Measurements from ENCODE around the gene LRCH3.

DNA sequence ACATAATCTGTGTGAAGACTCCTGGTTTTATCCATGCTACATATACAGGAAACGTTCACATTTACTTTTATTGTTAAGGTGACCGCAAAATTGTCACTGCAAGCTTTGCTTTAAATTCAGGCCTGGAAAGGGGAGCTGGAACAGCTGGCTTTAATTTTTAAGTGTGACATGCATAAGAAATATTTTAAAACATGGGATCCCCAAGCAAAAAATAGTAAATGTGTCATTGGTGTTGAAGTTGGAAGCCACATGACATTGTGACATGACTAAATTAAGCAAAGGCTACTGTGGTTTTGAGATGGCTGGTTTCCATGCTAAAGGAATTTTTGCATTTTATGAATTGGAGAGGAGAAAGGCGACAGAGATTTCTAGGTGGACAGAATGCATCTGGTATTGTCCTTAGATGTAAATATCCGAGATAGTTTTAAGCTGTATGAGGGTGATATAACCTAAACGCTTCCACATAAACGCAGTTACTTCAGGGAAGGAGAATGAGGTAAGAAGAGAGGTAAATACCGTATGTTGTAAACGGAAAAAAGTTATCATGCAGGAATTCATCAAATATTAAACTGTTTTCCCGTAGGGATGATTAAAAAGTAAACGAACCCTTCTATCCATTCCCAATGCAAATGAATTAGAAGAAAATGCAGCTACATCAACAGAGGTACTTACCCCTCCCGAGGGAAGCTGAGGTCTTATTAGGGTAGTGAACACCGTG is 42.3 kb upstream of the LRCH3 start:
- TF ChIP-seq ZBTB7A (IDR thresholded peaks at IDR 0.05; ENCODE audit: low read depth) (no peak), EGR1 (IDR thresholded peaks at IDR 0.05) (no peak), CREB1 (IDR thresholded peaks at IDR 0.05; ENCODE audit: low read depth) (no peak), FOXM1 (IDR thresholded peaks at IDR 0.05; ENCODE audit: borderline replicate concordance, low read depth) (no peak)
- TF ChIP-seq, protein P1, sequence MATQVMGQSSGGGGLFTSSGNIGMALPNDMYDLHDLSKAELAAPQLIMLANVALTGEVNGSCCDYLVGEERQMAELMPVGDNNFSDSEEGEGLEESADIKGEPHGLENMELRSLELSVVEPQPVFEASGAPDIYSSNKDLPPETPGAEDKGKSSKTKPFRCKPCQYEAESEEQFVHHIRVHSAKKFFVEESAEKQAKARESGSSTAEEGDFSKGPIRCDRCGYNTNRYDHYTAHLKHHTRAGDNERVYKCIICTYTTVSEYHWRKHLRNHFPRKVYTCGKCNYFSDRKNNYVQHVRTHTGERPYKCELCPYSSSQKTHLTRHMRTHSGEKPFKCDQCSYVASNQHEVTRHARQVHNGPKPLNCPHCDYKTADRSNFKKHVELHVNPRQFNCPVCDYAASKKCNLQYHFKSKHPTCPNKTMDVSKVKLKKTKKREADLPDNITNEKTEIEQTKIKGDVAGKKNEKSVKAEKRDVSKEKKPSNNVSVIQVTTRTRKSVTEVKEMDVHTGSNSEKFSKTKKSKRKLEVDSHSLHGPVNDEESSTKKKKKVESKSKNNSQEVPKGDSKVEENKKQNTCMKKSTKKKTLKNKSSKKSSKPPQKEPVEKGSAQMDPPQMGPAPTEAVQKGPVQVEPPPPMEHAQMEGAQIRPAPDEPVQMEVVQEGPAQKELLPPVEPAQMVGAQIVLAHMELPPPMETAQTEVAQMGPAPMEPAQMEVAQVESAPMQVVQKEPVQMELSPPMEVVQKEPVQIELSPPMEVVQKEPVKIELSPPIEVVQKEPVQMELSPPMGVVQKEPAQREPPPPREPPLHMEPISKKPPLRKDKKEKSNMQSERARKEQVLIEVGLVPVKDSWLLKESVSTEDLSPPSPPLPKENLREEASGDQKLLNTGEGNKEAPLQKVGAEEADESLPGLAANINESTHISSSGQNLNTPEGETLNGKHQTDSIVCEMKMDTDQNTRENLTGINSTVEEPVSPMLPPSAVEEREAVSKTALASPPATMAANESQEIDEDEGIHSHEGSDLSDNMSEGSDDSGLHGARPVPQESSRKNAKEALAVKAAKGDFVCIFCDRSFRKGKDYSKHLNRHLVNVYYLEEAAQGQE (IDR thresholded peaks at IDR 0.05; ENCODE audit: low read depth), result no peak
